WTC11 (cell line): ENCODE data around the gene HTR3B.

Experiments used
- MXD4 ChIP-seq: fragments of 250-450 bp; sonication (Bioruptor Pico); IDR thresholded peaks from 2 replicates; pipeline ENCODE4 v1.8.0; 2021; ENCODE audit warnings: mild to moderate bottlenecking, moderate library complexity, borderline replicate concordance
- NFYB ChIP-seq: sonication (generic); formaldehyde crosslinking; conservative IDR thresholded peaks from 2 replicates; pipeline ENCODE4 v1.8.0; 2022; ENCODE audit warnings: low read depth, missing genetic modification reagents
- NR2C2 ChIP-seq: sonication (generic); formaldehyde crosslinking; IDR thresholded peaks from 2 replicates; pipeline ENCODE4 v1.8.0; 2022; ENCODE audit warnings: mild to moderate bottlenecking, missing genetic modification reagents
- RELA ChIP-seq: sonication (generic); formaldehyde crosslinking; IDR thresholded peaks from 2 replicates; pipeline ENCODE4 v1.8.1; 2022; ENCODE audit warnings: missing genetic modification reagents, mild to moderate bottlenecking, borderline replicate concordance
- TEAD1 ChIP-seq: sonication (generic); formaldehyde crosslinking; IDR thresholded peaks from 2 replicates; pipeline ENCODE4 v1.8.0; 2022; ENCODE audit warnings: mild to moderate bottlenecking, missing genetic modification reagents
- ZNF232 ChIP-seq: sonication (generic); formaldehyde crosslinking; IDR thresholded peaks from 2 replicates; pipeline ENCODE4 v1.8.0; 2022; ENCODE audit warnings: mild to moderate bottlenecking, missing genetic modification reagents
- TF ChIP-seq, protein P1 (sequence below): fragments of 200-600 bp; IDR thresholded peaks from 2 replicates; pipeline ENCODE4 v1.8.0; 2022; ENCODE audit warnings: antibody characterized with exemption
- TF ChIP-seq, protein P2 (sequence below): sonication (generic); formaldehyde crosslinking; IDR thresholded peaks from 2 replicates; pipeline ENCODE4 v1.8.0; 2023; ENCODE audit warnings: missing genetic modification reagents

DNA sequence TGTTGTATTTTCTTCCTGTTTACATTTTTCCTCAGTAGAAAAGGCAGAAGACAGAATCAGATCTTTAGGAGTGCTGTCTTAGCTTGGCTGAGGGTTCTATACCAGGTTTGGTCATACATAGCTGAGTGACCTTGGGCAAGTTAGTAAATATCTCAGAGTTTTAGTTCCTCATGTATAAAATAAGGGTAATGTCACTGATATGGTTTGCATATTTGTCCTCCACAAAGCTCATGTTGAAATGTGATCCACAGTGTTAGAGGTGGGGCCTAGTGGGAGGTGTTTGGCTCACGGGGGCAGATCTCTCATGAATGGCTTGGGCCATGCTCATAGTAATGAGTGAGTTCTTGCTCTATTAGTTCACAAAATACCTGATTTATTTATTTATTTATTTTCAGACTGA is 62.8 kb downstream of the HTR3B start:
- TF ChIP-seq, protein P1, sequence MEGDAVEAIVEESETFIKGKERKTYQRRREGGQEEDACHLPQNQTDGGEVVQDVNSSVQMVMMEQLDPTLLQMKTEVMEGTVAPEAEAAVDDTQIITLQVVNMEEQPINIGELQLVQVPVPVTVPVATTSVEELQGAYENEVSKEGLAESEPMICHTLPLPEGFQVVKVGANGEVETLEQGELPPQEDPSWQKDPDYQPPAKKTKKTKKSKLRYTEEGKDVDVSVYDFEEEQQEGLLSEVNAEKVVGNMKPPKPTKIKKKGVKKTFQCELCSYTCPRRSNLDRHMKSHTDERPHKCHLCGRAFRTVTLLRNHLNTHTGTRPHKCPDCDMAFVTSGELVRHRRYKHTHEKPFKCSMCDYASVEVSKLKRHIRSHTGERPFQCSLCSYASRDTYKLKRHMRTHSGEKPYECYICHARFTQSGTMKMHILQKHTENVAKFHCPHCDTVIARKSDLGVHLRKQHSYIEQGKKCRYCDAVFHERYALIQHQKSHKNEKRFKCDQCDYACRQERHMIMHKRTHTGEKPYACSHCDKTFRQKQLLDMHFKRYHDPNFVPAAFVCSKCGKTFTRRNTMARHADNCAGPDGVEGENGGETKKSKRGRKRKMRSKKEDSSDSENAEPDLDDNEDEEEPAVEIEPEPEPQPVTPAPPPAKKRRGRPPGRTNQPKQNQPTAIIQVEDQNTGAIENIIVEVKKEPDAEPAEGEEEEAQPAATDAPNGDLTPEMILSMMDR, result no peak
- TF ChIP-seq, protein P2, sequence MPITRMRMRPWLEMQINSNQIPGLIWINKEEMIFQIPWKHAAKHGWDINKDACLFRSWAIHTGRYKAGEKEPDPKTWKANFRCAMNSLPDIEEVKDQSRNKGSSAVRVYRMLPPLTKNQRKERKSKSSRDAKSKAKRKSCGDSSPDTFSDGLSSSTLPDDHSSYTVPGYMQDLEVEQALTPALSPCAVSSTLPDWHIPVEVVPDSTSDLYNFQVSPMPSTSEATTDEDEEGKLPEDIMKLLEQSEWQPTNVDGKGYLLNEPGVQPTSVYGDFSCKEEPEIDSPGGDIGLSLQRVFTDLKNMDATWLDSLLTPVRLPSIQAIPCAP, result no peak
- TF ChIP-seq NR2C2 (CRISPR knock-in tag) (no peak), RELA (CRISPR knock-in tag) (no peak), TEAD1 (no peak), ZNF232 (CRISPR knock-in tag) (no peak), MXD4 (CRISPR knock-in tag) (no peak), NFYB (CRISPR knock-in tag) (no peak)
